HepG2 (cell line): ENCODE results near the gene ADAM10. TPM values are rescaled to one million over a fixed set of nuclear protein-coding genes. Genes with fewer than 3 reads are reported as not detected.

Experiments used
- ARNTL ChIP-seq: sonication (generic); formaldehyde crosslinking; IDR thresholded peaks from 2 replicates; pipeline ENCODE4 v1.4.0; 2020; ENCODE audit warnings: mild to moderate bottlenecking, missing genetic modification reagents
- CBX1 ChIP-seq: IDR thresholded peaks from one replicate; pipeline ENCODE4 v1.6.1; 2016; ENCODE audit warnings: antibody characterized with exemption, low read depth
- DMAP1 ChIP-seq: IDR thresholded peaks from 2 replicates; pipeline ENCODE4 v1.6.1; 2016
- DNMT3B ChIP-seq: conservative IDR thresholded peaks from 2 replicates; pipeline ENCODE4 v1.6.1; 2016; ENCODE audit warnings: missing biosample characterization, control low read depth
- EHMT2 ChIP-seq: fragments of 200-600 bp; sonication (generic); IDR thresholded peaks from 2 replicates; pipeline ENCODE4 v1.7.0; 2017; ENCODE audit warnings: antibody characterized with exemption, low read depth, low read length, borderline replicate concordance
- ETV6 ChIP-seq: sonication (generic); formaldehyde crosslinking; conservative IDR thresholded peaks from 2 replicates; pipeline ENCODE4 v1.4.0; 2020; ENCODE audit warnings: missing genetic modification reagents
- HNF4A ChIP-seq: sonication (generic); formaldehyde crosslinking; IDR thresholded peaks from 2 replicates; pipeline ENCODE4 v1.4.0; 2020; ENCODE audit warnings: missing genetic modification reagents
- KDM5A ChIP-seq: fragments of 200-600 bp; sonication (generic); IDR thresholded peaks from 2 replicates; pipeline ENCODE4 v1.7.0; 2018; ENCODE audit warnings: antibody characterized with exemption, mild to moderate bottlenecking, low read length, borderline replicate concordance
- NPAS2 ChIP-seq: sonication (generic); formaldehyde crosslinking; IDR thresholded peaks from 2 replicates; pipeline ENCODE4 v1.8.0; 2022; ENCODE audit warnings: mild to moderate bottlenecking, missing genetic modification reagents, borderline replicate concordance
- SSRP1 ChIP-seq: IDR thresholded peaks from 2 replicates; pipeline ENCODE4 v1.6.1; 2016; ENCODE audit warnings: control low read depth
- YEATS4 ChIP-seq: sonication (generic); formaldehyde crosslinking; IDR thresholded peaks from 2 replicates; pipeline ENCODE4 v1.4.0; 2020; ENCODE audit warnings: missing genetic modification reagents, borderline replicate concordance
- ZNF138 ChIP-seq: sonication (generic); formaldehyde crosslinking; IDR thresholded peaks from 2 replicates; pipeline ENCODE4 v1.5.0; 2020; ENCODE audit warnings: mild to moderate bottlenecking, low read depth, missing genetic modification reagents
- ZNF230 ChIP-seq: sonication (generic); formaldehyde crosslinking; IDR thresholded peaks from 2 replicates; pipeline ENCODE4 v1.4.0; 2020; ENCODE audit warnings: mild to moderate bottlenecking, missing genetic modification reagents
- ZNF367 ChIP-seq: sonication (generic); formaldehyde crosslinking; IDR thresholded peaks from 2 replicates; pipeline ENCODE4 v1.4.0; 2020; ENCODE audit warnings: missing genetic modification reagents, borderline replicate concordance
- ZNF530 ChIP-seq: sonication (generic); formaldehyde crosslinking; IDR thresholded peaks from 2 replicates; pipeline ENCODE4 v1.5.0; 2020; ENCODE audit warnings: low read depth, mild to moderate bottlenecking, missing genetic modification reagents
- polyA plus RNA-seq, 8 experiments: library from polyadenylated mRNA; depleted of rRNA in 3 of 8; stranded (reverse) in 7 of 8; unstranded in 1 of 8; fragments of >200 nt; fragmentation: Illumina TruSeq in 4 of 8; extraction: Trizol in 4 of 8; gene quantifications; 2 replicates each; pipeline versions ENCODE4 v1.2.1 to v1.2.3, GENCODE V29; 2011 to 2016; ENCODE audit warnings: low read depth in 4 of 8, missing spikeins in 1 of 8, mixed read lengths in 1 of 8; ENCODE audit not compliant: insufficient read depth in 1 of 8
- total RNA-seq, 5 experiments: library from RNA; depleted of rRNA; stranded (reverse); fragments of >200 nt; fragmentation: Illumina TruSeq; extraction: Trizol; gene quantifications; 2 replicates each; pipeline ENCODE4 v1.2.3, GENCODE V29; 2016; ENCODE audit warnings: low read depth in 1 of 5
- TF ChIP-seq, protein P1 (sequence below): sonication (generic); formaldehyde crosslinking; IDR thresholded peaks from 2 replicates; pipeline ENCODE4 v1.4.0; 2020; ENCODE audit warnings: missing genetic modification reagents, borderline replicate concordance
- TF ChIP-seq, protein P2 (sequence below): sonication (generic); formaldehyde crosslinking; IDR thresholded peaks from 2 replicates; pipeline ENCODE4 v1.4.0; 2020; ENCODE audit warnings: mild to moderate bottlenecking, missing genetic modification reagents
- TF ChIP-seq, protein P3 (sequence below): sonication (generic); formaldehyde crosslinking; IDR thresholded peaks from 2 replicates; pipeline ENCODE4 v1.4.0; 2020; ENCODE audit warnings: mild to moderate bottlenecking, low read depth, missing genetic modification reagents
- TF ChIP-seq, protein P4 (sequence below): sonication (generic); formaldehyde crosslinking; IDR thresholded peaks from 2 replicates; pipeline ENCODE4 v1.9.0; 2021; ENCODE audit warnings: missing genetic modification reagents, mild to moderate bottlenecking, borderline replicate concordance
- TF ChIP-seq, protein P5 (sequence below): sonication (generic); formaldehyde crosslinking; IDR thresholded peaks from 2 replicates; pipeline ENCODE4 v1.4.0; 2020; ENCODE audit warnings: missing genetic modification reagents; ENCODE audit errors: not compliant biosample characterization
- TF ChIP-seq, protein P6 (sequence below): sonication (generic); formaldehyde crosslinking; IDR thresholded peaks from 2 replicates; pipeline ENCODE4 v1.5.0; 2020; ENCODE audit warnings: missing genetic modification reagents, mild to moderate bottlenecking, borderline replicate concordance

Gene ADAM10
- total and polyA plus RNA-seq, 2 of the 13 experiments (the other 11 are each of a cell fraction or from before 2014, with no cell fraction given), result 92.7 to 125 TPM

DNA sequence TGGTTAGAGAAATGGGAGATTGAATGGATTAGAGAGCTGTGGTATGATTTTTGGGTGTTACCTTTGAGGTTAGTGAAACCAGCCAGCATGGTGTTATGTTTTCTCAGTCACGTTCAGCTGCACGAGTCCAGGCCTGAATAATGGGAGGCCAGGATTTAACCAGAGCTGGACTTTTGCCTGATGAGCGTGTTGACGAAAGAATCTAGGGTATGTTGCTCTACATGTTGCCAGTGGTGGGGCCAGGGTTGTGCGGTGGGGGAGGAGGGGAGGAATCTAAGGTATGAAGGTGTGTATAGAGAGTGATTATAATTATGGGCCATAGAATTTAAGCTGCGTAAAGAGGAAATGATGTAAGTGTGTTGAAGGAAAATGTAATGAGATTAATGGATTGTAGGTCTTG, 44.4 kb upstream of the ADAM10 start (continued):
- TF ChIP-seq, protein P1, sequence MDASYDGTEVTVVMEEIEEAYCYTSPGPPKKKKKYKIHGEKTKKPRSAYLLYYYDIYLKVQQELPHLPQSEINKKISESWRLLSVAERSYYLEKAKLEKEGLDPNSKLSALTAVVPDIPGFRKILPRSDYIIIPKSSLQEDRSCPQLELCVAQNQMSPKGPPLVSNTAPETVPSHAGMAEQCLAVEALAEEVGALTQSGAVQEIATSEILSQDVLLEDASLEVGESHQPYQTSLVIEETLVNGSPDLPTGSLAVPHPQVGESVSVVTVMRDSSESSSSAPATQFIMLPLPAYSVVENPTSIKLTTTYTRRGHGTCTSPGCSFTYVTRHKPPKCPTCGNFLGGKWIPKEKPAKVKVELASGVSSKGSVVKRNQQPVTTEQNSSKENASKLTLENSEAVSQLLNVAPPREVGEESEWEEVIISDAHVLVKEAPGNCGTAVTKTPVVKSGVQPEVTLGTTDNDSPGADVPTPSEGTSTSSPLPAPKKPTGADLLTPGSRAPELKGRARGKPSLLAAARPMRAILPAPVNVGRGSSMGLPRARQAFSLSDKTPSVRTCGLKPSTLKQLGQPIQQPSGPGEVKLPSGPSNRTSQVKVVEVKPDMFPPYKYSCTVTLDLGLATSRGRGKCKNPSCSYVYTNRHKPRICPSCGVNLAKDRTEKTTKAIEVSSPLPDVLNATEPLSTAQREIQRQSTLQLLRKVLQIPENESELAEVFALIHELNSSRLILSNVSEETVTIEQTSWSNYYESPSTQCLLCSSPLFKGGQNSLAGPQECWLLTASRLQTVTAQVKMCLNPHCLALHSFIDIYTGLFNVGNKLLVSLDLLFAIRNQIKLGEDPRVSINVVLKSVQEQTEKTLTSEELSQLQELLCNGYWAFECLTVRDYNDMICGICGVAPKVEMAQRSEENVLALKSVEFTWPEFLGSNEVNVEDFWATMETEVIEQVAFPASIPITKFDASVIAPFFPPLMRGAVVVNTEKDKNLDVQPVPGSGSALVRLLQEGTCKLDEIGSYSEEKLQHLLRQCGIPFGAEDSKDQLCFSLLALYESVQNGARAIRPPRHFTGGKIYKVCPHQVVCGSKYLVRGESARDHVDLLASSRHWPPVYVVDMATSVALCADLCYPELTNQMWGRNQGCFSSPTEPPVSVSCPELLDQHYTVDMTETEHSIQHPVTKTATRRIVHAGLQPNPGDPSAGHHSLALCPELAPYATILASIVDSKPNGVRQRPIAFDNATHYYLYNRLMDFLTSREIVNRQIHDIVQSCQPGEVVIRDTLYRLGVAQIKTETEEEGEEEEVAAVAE (CRISPR knock-in tag), result no peak
- TF ChIP-seq, protein P2, sequence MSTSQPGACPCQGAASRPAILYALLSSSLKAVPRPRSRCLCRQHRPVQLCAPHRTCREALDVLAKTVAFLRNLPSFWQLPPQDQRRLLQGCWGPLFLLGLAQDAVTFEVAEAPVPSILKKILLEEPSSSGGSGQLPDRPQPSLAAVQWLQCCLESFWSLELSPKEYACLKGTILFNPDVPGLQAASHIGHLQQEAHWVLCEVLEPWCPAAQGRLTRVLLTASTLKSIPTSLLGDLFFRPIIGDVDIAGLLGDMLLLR (CRISPR knock-in tag), result no peak
- TF ChIP-seq ZNF530 (CRISPR knock-in tag) (no peak), ETV6 (CRISPR knock-in tag) (no peak), ZNF367 (CRISPR knock-in tag) (no peak), NPAS2 (no peak), DMAP1 (CRISPR knock-in tag) (no peak), EHMT2 (no peak), ARNTL (CRISPR knock-in tag) (peak; percentile 89), ZNF138 (CRISPR knock-in tag) (no peak), SSRP1 (CRISPR knock-in tag) (no peak), CBX1 (no peak), YEATS4 (CRISPR knock-in tag) (no peak), KDM5A (no peak), DNMT3B (CRISPR knock-in tag) (no peak), ZNF230 (CRISPR knock-in tag) (no peak), HNF4A (CRISPR knock-in tag) (peak; percentile 53)
- TF ChIP-seq, protein P3, sequence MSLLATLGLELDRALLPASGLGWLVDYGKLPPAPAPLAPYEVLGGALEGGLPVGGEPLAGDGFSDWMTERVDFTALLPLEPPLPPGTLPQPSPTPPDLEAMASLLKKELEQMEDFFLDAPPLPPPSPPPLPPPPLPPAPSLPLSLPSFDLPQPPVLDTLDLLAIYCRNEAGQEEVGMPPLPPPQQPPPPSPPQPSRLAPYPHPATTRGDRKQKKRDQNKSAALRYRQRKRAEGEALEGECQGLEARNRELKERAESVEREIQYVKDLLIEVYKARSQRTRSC, result no peak
- TF ChIP-seq, protein P4, sequence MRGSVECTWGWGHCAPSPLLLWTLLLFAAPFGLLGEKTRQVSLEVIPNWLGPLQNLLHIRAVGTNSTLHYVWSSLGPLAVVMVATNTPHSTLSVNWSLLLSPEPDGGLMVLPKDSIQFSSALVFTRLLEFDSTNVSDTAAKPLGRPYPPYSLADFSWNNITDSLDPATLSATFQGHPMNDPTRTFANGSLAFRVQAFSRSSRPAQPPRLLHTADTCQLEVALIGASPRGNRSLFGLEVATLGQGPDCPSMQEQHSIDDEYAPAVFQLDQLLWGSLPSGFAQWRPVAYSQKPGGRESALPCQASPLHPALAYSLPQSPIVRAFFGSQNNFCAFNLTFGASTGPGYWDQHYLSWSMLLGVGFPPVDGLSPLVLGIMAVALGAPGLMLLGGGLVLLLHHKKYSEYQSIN (CRISPR knock-in tag), result no peak
- TF ChIP-seq, protein P5, sequence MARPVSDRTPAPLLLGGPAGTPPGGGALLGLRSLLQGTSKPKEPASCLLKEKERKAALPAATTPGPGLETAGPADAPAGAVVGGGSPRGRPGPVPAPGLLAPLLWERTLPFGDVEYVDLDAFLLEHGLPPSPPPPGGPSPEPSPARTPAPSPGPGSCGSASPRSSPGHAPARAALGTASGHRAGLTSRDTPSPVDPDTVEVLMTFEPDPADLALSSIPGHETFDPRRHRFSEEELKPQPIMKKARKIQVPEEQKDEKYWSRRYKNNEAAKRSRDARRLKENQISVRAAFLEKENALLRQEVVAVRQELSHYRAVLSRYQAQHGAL (CRISPR knock-in tag), result no peak
- TF ChIP-seq, protein P6, sequence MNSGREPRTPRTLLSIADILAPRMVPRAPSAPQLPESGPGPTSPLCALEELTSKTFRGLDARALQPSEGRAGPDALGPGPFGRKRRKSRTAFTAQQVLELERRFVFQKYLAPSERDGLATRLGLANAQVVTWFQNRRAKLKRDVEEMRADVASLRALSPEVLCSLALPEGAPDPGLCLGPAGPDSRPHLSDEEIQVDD (CRISPR knock-in tag), result no peak
